GM18517 (cell line): ENCODE results near the gene FMNL2.
"Not testable (repeated sequence)": the region's sequence is repeated elsewhere in the genome, so short reads cannot be mapped to it uniquely, and the experiment has no call there.

ENCODE experiments used
- ATAC-seq: cut with Tn5 transposase; IDR thresholded peaks from one replicate; pipeline ENCODE4 v1.9.1; 2021; ENCODE audit warnings: mild to moderate bottlenecking, moderate library complexity; ENCODE audit not compliant: unreplicated experiment

FMNL2 gene

GRCh38 chr2:152335016-152335725 is at the start of gene FMNL2:
TSS of gene FMNL2 (plus strand) at chr2:152335174.
- peak; percentile 83 for ATAC-seq

DNA sequence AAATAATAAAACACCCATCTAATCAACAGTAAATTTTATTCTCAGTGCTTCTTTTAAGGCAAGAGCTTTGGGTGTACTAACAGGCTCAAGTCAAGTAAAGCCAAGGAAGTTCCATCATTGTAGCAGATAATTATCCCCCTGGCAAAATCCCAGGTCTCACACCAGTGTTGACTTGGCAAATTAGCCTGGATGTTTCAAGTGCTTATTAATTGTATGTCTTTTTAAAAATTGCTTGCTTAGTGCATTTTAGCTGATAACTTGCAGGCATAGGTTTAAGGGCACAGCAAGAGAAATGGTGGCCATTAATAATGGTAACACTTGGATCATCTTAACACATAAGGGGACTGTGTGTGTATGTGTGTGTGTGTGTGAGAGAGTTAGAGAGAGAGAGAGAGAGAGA is 42.0 kb upstream of the FMNL2 start:
- ATAC-seq = no peak

GRCh38 chr2:152297715-152298114 is 37.3 kb upstream of the FMNL2 start:
- ATAC-seq = no peak

- no peak for ATAC-seq
These were observed 36.2 kb upstream of the FMNL2 start for GRCh38 chr2:152298754-152299153.

GRCh38 chr2:152301131-152301530 is 33.8 kb upstream of the FMNL2 start:
- ATAC-seq = no peak

GRCh38 chr2:152303951-152304350 is 31.0 kb upstream of the FMNL2 start:
- no peak for ATAC-seq

DNA sequence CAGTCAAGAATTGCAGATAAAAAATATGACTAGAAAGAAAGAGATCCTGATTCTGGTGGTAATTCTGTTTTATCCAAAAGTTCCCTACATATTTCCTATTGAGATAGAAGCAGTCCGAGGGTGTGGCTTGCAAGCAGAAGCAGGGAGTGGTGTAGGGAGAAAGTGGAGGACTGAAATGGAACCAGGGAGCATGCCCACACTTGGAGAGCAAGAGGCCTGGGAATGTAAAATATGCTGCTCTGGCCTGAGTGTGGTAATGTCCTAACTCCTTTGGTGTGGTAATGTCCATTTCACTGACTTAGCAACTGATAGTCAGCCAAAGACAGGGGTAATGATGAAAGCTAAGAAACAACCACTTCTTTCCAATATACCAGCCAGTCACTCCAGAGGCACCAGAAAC is 30.1 kb upstream of the FMNL2 start:
- ATAC-seq = no peak

GRCh38 chr2:152307863-152308262 is 27.1 kb upstream of the FMNL2 start:
- no peak for ATAC-seq

- ATAC-seq = no peak
These were observed 25.4 kb upstream of the FMNL2 start for GRCh38 chr2:152309352-152310214.

DNA sequence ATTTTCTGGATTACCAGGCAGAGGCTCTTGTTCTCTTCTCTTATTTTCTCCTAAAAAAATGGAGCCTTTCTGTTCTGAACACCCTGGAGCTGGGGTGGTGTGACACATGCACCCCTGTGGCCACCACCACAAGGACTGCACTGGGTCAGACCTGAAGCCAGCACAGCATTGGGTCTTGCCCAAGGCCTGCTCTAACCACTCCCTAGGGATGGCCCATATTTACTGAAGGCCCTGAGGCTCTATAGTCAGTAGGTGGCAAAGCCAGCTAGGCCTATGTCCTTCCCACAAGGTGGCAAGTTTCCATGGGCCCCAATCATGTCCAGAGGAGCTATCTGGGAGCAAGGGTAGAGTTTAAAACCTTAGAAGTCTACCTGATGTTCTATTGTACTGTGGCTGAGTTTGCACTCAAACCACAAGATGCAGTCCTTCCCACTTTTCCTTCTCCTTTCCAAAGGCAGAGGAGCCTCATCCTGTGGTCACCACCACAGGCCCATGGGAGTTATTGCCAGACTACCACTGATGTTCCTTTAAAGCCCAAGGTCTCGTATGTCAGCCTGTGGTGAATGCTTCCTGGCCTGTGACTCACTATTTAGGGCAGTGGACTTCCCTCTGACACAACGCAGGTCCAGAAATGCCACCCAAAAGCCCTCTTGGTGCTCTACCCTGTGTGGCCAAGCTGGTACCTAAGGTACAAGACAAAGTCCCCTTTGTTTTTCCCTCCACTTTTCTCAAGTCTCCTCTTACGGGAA is 15.0 kb upstream of the FMNL2 start:
- ATAC-seq = no peak

DNA sequence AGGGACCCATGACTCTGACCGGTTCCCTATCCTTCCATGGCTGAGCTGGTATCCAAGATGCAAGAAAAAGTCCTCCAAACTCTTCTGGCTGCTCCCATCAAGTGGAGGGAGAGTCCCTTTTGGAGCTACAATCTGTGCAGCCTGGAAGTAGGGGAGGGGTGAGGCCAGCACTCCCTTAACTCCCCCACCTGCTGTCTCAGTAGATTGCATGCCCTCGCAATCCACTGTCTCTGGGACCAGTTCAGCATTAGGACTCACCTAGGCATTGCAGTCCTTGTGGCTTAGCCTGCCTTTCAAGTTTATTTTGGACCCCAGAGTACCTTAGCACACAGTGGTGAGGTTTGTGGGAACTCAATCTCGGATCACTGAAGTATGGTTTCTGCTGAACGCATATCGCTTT is 14.2 kb upstream of the FMNL2 start:
- ATAC-seq = no peak

- ATAC-seq = no peak
These were observed 12.8 kb upstream of the FMNL2 start for GRCh38 chr2:152322222-152322621.

- ATAC-seq = not testable (repeated sequence)
These were observed 9.8 kb upstream of the FMNL2 start for GRCh38 chr2:152325126-152325525.

GRCh38 chr2:152326710-152327109 is 8.3 kb upstream of the FMNL2 start:
- no peak for ATAC-seq

GRCh38 chr2:152328013-152328412 is 7.0 kb upstream of the FMNL2 start:
- no peak for ATAC-seq

DNA sequence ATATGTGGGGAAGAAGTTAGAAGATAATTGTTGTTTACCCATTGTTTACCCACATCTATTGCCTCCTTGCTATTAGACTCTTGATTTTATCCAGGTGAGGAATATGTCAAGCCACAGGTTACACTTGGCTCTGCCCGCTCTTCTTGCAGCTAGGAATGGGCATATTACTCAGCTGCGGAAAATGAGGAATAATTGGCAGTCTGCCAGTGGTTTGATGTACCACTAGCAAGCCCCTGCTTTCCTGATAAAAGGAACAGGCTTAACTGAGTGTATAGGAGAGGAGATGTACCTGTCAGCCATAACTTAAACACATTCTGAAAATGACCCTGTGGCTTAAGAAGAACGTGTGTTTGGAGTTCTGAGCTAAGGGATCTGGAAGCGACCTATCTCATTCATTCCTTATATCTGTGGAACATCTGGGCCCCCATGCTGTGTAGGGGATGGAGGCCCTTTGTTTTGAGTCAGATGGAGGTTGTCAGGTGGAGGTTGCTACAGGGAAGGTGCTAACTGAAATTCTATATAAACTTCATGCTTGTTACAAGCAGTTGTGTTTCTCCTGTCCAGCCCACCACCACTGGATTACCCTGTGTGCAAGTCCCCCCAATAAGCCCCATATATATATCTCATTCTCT is 4.6 kb upstream of the FMNL2 start:
- no peak for ATAC-seq

- no peak for ATAC-seq
These were observed 316 bp upstream of the FMNL2 start for GRCh38 chr2:152334701-152335015.

- ATAC-seq = peak; percentile 7
These were observed 748 bp downstream of the FMNL2 start for GRCh38 chr2:152335726-152336118.

DNA sequence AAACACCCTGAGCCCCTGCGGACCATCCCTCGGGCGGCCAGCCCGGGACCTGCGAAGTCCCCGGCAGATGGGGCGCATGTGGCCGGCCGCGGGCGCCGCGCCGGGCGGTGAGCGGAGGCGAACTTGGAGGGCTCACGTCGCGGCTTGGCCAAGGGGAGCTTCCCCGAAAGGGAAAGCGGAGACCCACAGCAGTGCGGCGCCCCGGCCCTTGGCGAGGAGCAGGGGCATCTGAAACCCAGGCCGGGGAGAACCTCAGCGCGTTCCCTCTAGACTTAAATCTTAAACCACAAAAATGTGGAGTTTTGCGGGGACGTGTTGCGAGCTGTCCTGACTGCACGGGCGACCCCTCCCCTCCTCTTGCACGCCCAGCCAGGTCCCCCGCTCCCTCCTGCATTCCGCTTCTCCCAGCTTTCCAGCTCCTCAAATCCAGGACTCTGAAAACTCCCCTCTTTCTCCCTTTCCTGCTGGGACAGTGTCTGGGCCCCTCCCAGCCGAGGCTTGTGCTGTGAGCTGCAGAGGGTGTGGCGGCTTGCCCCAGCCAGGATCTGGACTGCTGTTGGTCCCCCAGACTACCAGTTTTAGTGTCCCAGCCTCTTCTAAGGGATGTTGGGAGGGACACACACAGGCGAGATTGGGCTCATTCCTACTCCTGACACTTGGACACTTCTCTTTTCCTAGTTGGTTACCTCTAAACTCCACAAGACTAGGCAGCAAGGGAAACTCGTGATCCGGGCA is 1.3 kb downstream of the FMNL2 start:
- peak; percentile 13 for ATAC-seq

- ATAC-seq = no peak
These were observed 2.0 kb downstream of the FMNL2 start for GRCh38 chr2:152336854-152337510.
